ENCODE data around the gene IRGM. TPM values are rescaled to one million over a fixed set of nuclear protein-coding genes. Genes with fewer than 3 reads are reported as not detected.

Gene IRGM
- total RNA-seq, 1 experiment from 2014 or later, result 0.13 TPM

- H4K8ac ChIP-seq (replicated peaks; ENCODE audit: insufficient read length, low read depth, low read length), result no peak overlapping the region
- H3K79me1 ChIP-seq (ENCODE audit: insufficient read depth, low read depth, low read length, poor library complexity, severe bottlenecking), result no peaks in the 10 kb centered on the region
- H2BK12ac ChIP-seq (ENCODE audit: insufficient read length, low read depth, low read length), result no peak overlapping the region
- H4K91ac ChIP-seq (ENCODE audit: insufficient read length, low read depth, low read length), result no peak overlapping the region
- no peak overlapping the region for H2BK5ac ChIP-seq (ENCODE audit: insufficient read length, low read length)
- no peak overlapping the region for H2BK20ac ChIP-seq (ENCODE audit: low read depth, low read length, poor library complexity, severe bottlenecking)
- H4K20me1 ChIP-seq (ENCODE audit: control insufficient read depth, insufficient read depth, insufficient read length), result no peaks in the 10 kb centered on the region
- TF ChIP-seq, protein P1, sequence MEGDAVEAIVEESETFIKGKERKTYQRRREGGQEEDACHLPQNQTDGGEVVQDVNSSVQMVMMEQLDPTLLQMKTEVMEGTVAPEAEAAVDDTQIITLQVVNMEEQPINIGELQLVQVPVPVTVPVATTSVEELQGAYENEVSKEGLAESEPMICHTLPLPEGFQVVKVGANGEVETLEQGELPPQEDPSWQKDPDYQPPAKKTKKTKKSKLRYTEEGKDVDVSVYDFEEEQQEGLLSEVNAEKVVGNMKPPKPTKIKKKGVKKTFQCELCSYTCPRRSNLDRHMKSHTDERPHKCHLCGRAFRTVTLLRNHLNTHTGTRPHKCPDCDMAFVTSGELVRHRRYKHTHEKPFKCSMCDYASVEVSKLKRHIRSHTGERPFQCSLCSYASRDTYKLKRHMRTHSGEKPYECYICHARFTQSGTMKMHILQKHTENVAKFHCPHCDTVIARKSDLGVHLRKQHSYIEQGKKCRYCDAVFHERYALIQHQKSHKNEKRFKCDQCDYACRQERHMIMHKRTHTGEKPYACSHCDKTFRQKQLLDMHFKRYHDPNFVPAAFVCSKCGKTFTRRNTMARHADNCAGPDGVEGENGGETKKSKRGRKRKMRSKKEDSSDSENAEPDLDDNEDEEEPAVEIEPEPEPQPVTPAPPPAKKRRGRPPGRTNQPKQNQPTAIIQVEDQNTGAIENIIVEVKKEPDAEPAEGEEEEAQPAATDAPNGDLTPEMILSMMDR (conservative IDR thresholded peaks at IDR 0.05), result no peak
- no peak for DNase-seq
- H2BK120ac ChIP-seq (ENCODE audit: low read depth, low read length, poor library complexity, severe bottlenecking), result no peak overlapping the region
- no peak overlapping the region for H2BK15ac ChIP-seq (ENCODE audit: low read depth, low read length)
- Mint-ChIP-seq H3K36me3 (ENCODE audit: insufficient read depth in 1 of 3, low read depth in 3 of 3) (peaks cover 23 to 81% (median 78%) of the 10 kb centered on the region in 3 experiments), H3K9me3 (peaks cover 84 to 93% of the 10 kb centered on the region in 2 experiments), H3K27me3 (ENCODE audit: low read depth) (peaks cover 1% of the 10 kb centered on the region; the same call in 1 of the 2 replicates), H3K27ac (no peak overlapping the region), H3K4me1 (no peaks in the 10 kb centered on the region), H3K4me3 (no peak overlapping the region)
- no peak overlapping the region for H3K4ac ChIP-seq (ENCODE audit: low read depth, low read length)
- H3K9ac ChIP-seq (ENCODE audit: extremely low read depth, insufficient read length, low read length), result no peak overlapping the region
- H3K18ac ChIP-seq (ENCODE audit: insufficient read length, low read depth, low read length), result no peak overlapping the region
- H3K79me2 ChIP-seq (ENCODE audit: insufficient read depth, low read length), result no peaks in the 10 kb centered on the region
- H3K14ac ChIP-seq (ENCODE audit: insufficient read depth, low read length), result no peak overlapping the region
- no peak overlapping the region for H3T11ph ChIP-seq (ENCODE audit: low read length)
- no peaks in the 10 kb centered on the region for H3K27me3 ChIP-seq (ENCODE audit: insufficient read depth, low read length)
- H2AFZ ChIP-seq (ENCODE audit: low read length), result no peak overlapping the region
- H3K23me2 ChIP-seq (ENCODE audit: insufficient read length, low read depth, low read length, poor library complexity, severe bottlenecking), result no peaks in the 10 kb centered on the region
- no peak overlapping the region for H4K5ac ChIP-seq (ENCODE audit: insufficient read length, low read depth, low read length)
- no peak overlapping the region for H3K27ac ChIP-seq (ENCODE audit: insufficient read length, low read depth, low read length)
- no peak overlapping the region for H3K4me2 ChIP-seq (ENCODE audit: insufficient read depth, insufficient read length, low read length)
- WGBS (ENCODE audit: extremely low coverage, insufficient read length, low lambda C conversion rate), result no CpG with 5 or more reads among the region's 8 CpGs
- peaks cover 86% of the 10 kb centered on the region for H3K9me3 ChIP-seq (ENCODE audit: control insufficient read depth, low read depth, low read length)
- H3K4me1 ChIP-seq (ENCODE audit: insufficient read depth, low read length), result no peaks in the 10 kb centered on the region
- no peak overlapping the region for H2AK5ac ChIP-seq (ENCODE audit: insufficient read length, low read length)
- H3K23ac ChIP-seq (ENCODE audit: insufficient read length, low read depth, low read length), result no peak overlapping the region
- no peak overlapping the region for H3K56ac ChIP-seq (ENCODE audit: insufficient read length, low read depth, low read length)
Measured at GRCh38 chr5:150895431-150896428, 49.4 kb downstream of the IRGM start.

Other genes with a start within 250 kb of the IRGM start
- gene SYNPO, start 205.9 kb upstream of the IRGM start, total RNA-seq (2021), result 1.7 and 1.9 TPM in 2 replicates
- 15.8 and 18.1 TPM in 2 replicates for gene MYOZ3, start 185.3 kb upstream of the IRGM start, total RNA-seq (2021)
- gene RBM22, start 145.5 kb upstream of the IRGM start, total RNA-seq (2021), result 44.9 and 47.0 TPM in 2 replicates
- 45.1 and 48.5 TPM in 2 replicates for gene DCTN4, start 87.5 kb upstream of the IRGM start, total RNA-seq (2021)
- 42.0 and 42.5 TPM in 2 replicates for gene SMIM3, start 67.8 kb upstream of the IRGM start, total RNA-seq (2021)
- 7.7 and 8.8 TPM in 2 replicates for gene ZNF300, start 58.5 kb downstream of the IRGM start, total RNA-seq (2021)
- gene GPX3, start 174.1 kb downstream of the IRGM start, total RNA-seq (2021), result 20.4 and 20.9 TPM in 2 replicates
- gene TNIP1, start 234.5 kb downstream of the IRGM start, total RNA-seq (2021), result 40.8 and 43.7 TPM in 2 replicates